HT1080 (cell line): Measurements from ENCODE around the gene C1orf115. TPM values are rescaled to one million over a fixed set of nuclear protein-coding genes. Genes with fewer than 3 reads are reported as not detected.
"Not testable (repeated sequence)": the region's sequence is repeated elsewhere in the genome, so short reads cannot be mapped to it uniquely, and the experiment has no call there.

Source experiments
- DNase-seq: peaks from one replicate; pipeline ENCODE4 v3.0.0-alpha.2; 2015; ENCODE audit warnings: low read depth
- total RNA-seq: library from RNA; depleted of rRNA; stranded (reverse); fragments of >200 nt; shearing (Covaris generic); gene quantifications from 2 replicates; pipeline ENCODE4 v1.2.3, GENCODE V29; 2014

Gene C1orf115
- total RNA-seq, 1 experiment from 2014 or later = 4.9 TPM

GRCh38 chr1:220717800-220718640, 27.9 kb downstream of the C1orf115 start:
- no peak for DNase-seq

GRCh38 chr1:220721266-220721665, 31.1 kb downstream of the C1orf115 start:
- DNase-seq = not testable (repeated sequence)

GRCh38 chr1:220726634-220727033, 36.5 kb downstream of the C1orf115 start:
- no peak for DNase-seq

GRCh38 chr1:220727519-220727918, 37.4 kb downstream of the C1orf115 start:
- no peak for DNase-seq

- DNase-seq = no peak
Measured at GRCh38 chr1:220730486-220730885, 40.3 kb downstream of the C1orf115 start.

GRCh38 chr1:220732137-220732536, 42.0 kb downstream of the C1orf115 start:
- no peak for DNase-seq

GRCh38 chr1:220732621-220733020, 42.5 kb downstream of the C1orf115 start:
- DNase-seq = no peak

- peak; percentile 86 for DNase-seq
Measured at GRCh38 chr1:220733086-220733601, 43.0 kb downstream of the C1orf115 start.

- peak; percentile 59 for DNase-seq
Measured at GRCh38 chr1:220734571-220735326, 44.6 kb downstream of the C1orf115 start.

GRCh38 chr1:220736283-220736682, 46.1 kb downstream of the C1orf115 start:
- not testable (repeated sequence) for DNase-seq

GRCh38 chr1:220741349-220741748, 51.2 kb downstream of the C1orf115 start:
- no peak for DNase-seq

- DNase-seq = no peak
Measured at GRCh38 chr1:220741825-220742224, 51.7 kb downstream of the C1orf115 start.

GRCh38 chr1:220742520-220742919, 52.4 kb downstream of the C1orf115 start:
- no peak for DNase-seq

GRCh38 chr1:220746851-220747250, 56.7 kb downstream of the C1orf115 start:
- DNase-seq = no peak

- no peak for DNase-seq
Measured at GRCh38 chr1:220747437-220748088, 57.4 kb downstream of the C1orf115 start.

- peak; percentile 79 for DNase-seq
Measured at GRCh38 chr1:220748089-220748934, 58.1 kb downstream of the C1orf115 start, which contains the start of gene MTARC2. Gene MTARC2, plus strand, starts transcription at chr1:220748322. Its CDS starts 210 bp downstream, at chr1:220748532.
